EH (cell line): ENCODE measurements around the gene ALAS2.
A peak's percentile ranks its signal among the peaks of the same experiment; 100 is the strongest.
"Not testable (repeated sequence)": the region's sequence is repeated elsewhere in the genome, so short reads cannot be mapped to it uniquely, and the experiment has no call there.

ENCODE experiments used
- DNase-seq: peaks from one replicate; pipeline ENCODE4 v3.0.0-alpha.2; 2015; ENCODE audit warnings: low read depth

The ALAS2 gene, protein sequence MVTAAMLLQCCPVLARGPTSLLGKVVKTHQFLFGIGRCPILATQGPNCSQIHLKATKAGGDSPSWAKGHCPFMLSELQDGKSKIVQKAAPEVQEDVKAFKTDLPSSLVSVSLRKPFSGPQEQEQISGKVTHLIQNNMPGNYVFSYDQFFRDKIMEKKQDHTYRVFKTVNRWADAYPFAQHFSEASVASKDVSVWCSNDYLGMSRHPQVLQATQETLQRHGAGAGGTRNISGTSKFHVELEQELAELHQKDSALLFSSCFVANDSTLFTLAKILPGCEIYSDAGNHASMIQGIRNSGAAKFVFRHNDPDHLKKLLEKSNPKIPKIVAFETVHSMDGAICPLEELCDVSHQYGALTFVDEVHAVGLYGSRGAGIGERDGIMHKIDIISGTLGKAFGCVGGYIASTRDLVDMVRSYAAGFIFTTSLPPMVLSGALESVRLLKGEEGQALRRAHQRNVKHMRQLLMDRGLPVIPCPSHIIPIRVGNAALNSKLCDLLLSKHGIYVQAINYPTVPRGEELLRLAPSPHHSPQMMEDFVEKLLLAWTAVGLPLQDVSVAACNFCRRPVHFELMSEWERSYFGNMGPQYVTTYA

DNA sequence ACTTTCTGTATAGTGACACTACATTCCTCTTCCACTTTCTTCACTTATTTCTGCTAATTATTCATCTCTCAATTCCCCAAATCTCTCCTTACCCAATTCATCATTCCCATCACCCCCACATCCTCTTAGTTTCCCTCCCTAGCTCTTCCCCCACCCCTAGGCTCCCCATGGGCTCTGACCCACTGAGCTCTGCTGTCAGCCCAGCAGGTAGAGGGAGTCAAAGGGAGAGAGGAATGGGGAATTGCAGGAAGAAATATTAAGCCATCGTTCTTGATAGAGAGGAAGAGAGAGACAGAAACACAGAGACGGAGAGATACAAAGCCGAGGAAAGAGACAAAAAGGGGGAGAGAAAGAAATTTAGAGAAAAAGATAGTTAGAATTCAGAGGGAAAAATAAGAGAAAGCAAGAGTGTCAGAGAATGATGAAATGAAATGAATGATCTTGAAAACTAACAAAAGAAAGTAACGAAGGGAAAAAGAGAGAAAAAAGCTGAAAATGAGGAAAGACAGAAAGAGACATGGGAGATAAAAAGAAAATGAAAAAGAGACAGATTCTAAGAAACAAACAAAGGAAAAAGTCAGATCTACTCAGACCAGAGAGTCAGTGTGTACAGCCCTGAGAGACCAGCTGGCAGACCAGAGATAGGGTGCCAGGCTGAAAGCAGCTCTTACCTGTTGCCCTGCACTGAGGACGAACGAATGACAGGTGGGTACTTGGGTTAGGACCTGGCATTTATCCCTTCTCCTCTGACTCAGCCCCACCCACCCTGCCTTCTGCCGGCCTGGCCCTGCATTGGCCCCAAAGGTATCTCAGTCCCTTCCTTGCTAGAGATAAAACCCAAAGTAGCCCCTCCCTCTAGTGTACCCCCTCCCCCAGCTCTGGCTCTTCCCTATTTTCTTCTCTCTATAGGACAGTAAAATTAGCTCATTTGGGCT, at the start of gene ALAS2:
TSS of gene ALAS2 (minus strand) at position 707 of the 935 bp plus-strand sequence. CDS start 4,977 bp downstream, outside the sequence.
- no peak for DNase-seq

DNA sequence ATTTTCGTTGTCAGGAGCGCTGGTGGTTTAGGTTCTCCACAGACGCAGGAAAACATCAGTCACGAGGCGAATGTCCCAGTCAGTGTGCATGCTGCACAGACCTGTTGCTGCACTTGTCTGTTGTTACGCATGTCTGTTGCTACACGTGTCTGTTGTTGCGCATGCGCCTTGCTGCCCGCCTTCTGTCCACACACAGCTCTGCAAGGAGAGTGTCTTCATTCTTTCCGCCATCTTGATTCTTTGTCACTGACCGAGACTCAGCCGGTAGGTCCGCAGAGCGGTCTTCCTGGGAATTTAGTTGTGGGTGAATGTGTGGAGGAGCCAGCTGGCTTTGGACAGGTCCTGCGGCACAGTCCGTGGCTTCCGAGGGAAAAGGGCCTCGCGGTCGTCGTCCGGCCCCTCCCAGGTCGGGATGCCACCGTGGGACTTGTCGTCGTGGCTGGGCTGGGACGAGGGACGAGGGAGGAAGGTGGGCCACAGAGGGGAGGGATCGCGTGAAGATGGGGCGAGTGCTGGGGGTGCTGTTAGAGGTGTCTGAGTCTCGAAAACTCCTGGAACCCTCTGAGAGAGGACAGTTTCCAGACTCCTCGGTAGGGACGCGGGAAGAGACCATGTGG, 44.2 kb upstream of the ALAS2 start, which contains the start of gene PAGE2B:
TSS of gene PAGE2B (plus strand) at position 180 of the 617 bp plus-strand sequence. CDS start 1,012 bp downstream, outside the sequence.
- no peak for DNase-seq

GRCh38 chrX:55072286-55072685, 41.5 kb upstream of the ALAS2 start:
- no peak for DNase-seq

DNA sequence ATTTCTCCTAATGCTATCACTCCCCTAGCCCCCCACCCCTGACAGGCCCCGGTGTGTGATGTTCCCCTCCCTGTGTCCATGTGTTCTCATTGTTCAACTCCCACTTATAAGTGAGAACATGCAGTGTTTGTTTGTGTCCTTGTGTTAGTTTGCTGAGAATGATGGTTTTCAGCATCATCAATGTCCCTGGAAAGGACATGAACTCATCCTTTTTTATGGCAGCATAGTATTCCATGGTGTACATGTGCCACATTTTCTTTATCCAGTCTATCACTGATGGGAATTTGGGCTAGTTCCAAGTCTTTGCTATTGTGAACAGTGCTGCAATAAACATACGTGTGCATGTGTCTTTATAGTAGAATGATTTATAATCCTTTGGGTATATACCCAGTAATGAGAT, 36.4 kb upstream of the ALAS2 start:
- not testable (repeated sequence) for DNase-seq

DNA sequence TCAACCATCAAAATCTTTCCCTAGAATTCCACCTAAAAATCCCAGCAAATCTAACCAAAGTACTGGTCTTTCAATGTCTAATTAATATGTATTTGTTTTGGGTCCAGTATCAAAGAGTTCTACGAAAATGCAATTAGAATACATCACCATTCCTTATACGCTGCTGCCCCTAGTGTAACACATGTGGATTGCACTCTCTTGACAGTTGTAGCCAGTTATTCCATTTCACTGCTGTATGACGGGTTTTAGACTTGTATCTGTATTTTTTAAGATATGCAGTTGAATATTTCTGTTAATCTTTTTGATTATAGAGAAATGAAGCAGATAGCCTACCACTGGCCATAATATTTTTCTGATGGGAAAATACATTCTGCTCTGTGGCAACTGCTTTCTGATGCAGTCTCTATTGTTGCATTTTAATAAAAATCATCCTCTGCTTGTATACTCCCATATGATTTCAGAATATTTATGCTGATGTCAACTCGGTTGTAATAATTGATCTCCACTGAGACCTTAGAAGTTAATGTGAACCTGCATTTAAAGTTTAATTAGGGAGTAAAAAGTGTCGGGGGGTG, 27.0 kb upstream of the ALAS2 start:
- peak; percentile 35 for DNase-seq

- DNase-seq: peak; percentile 29
Measured at GRCh38 chrX:55056820-55057674, 26.3 kb upstream of the ALAS2 start.

DNA sequence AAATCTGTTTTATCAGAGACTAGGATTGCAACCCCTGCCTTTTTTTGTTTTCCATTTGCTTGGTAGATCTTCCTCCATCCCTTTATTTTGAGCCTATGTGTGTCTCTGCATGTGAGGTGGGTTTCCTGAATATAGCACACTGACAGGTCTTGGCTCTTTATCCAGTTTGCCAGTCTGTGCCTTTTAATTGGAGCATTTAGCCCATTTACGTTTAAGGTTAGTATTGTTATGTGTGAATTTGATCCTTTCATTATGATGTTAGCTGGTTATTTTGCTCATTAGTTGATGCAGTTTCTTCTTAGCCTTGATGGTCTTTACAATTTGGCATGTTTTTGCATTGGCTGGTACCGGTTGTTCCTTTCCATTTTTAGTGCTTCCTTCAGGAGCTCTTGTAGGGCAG, 19.8 kb upstream of the ALAS2 start:
- DNase-seq: not testable (repeated sequence)

GRCh38 chrX:55041514-55041913, 10.7 kb upstream of the ALAS2 start:
- DNase-seq: no peak

DNA sequence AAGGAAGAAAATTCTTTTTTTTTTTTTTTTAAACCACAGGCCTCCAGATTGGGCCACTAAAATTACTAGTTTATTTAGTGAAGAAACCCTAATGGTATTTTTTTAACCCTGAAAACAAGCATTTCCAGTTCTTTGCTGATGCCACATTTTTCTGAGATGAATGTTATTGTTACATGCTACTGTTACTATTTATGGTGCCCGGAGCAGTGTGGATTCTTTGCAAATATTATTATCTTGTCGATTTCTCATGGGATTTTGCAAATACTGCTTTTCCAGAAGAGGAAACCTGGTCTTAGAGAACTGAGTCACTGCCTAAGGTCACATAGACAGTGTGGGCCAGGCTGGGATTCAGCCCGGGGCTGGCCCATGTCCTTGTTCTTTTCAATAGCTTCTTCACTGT, 8.7 kb upstream of the ALAS2 start:
- peak; percentile 72 for DNase-seq

GRCh38 chrX:55033429-55033828, 2.7 kb upstream of the ALAS2 start:
- no peak for DNase-seq

DNA sequence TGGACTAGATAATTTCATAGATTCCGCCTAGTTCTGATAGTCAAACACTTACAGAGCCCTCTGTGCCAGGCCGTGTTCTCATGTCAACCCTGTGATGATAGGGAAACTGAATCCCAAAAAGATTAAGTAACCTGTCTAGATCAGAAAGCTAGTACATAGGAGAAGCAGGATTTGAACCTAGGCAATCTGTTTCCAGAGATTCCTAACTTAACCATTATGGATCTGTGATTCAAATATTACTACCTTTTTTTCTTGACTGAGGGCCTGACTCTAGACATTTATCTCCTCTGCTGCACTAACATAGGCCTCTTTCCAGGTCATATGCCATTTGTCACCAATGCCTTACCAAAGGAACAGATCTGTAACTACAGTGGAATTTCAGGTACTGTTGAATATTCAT, 1.5 kb downstream of the ALAS2 start:
- no peak for DNase-seq

DNA sequence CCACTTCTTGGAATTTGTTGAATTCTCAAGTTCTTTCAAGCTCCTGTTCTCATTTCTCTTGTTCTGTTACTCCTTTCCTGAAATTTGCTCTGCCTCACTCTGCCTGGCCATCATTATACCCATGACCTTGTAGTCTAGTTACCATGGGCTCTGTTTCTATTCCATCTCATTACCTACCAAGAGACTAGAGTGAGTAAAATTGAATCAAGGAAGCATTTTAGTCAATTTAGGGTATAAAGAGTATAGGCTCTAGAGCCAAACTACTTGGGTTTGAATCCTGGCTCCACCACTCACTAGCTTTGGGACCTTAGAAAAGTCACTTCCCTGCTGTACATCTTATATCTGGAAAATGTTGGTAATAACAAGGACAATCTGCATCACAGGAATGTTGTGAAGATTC, 2.2 kb downstream of the ALAS2 start:
- DNase-seq: no peak

GRCh38 chrX:55028040-55028439, 2.7 kb downstream of the ALAS2 start:
- no peak for DNase-seq

- DNase-seq: no peak
Measured at GRCh38 chrX:55026840-55027239, 3.9 kb downstream of the ALAS2 start.

DNA sequence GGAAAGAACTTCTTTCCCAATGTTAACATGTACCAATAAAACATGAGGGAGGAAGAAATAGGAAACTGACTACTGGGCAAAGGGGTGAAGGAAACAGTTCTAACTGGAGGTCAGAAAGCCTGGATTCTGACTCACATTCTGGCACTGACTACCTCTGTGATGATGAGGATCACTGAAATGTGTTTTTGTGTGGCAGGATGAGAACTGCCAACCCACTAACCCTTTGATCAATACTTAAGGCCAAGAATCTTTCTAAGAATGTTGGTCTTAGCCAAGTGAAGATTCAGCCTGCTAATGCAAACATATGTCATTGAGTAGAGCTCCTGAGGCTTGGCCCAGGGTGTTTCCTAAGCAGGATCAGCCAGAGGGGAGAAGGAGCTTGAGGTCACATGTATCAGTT, 4.6 kb downstream of the ALAS2 start:
- DNase-seq: peak; percentile 24

GRCh38 chrX:55014897-55015299, 15.9 kb downstream of the ALAS2 start:
- no peak for DNase-seq

GRCh38 chrX:55011294-55011693, 19.5 kb downstream of the ALAS2 start:
- DNase-seq: peak; percentile 3

- peak; percentile 77 for DNase-seq
Measured at GRCh38 chrX:55008571-55009358, 22.0 kb downstream of the ALAS2 start.

GRCh38 chrX:55007656-55008055, 23.1 kb downstream of the ALAS2 start:
- peak; percentile 73 for DNase-seq
